ENCODE measurements around the gene UFD1. TPM values are rescaled to one million over a fixed set of nuclear protein-coding genes. Genes with fewer than 3 reads are reported as not detected.
A peak's percentile ranks its signal among the peaks of the same experiment; 100 is the strongest.

Gene UFD1
- total and polyA plus RNA-seq, 9 of the 15 experiments (the other 6 are each of a cell fraction or from before 2014, with no cell fraction given), result 238 to 645 (median 363) TPM

- FAIRE-seq, result no peak
- no peaks in the 10 kb centered on the region for H3K27me3 ChIP-seq (ENCODE audit: control insufficient read depth in 2 of 2, insufficient read depth in 2 of 2, low read length in 2 of 2)
- H3K36me3 ChIP-seq (ENCODE audit: control insufficient read depth, insufficient read depth, low read length), result peaks cover 94% of the 10 kb centered on the region
- no TSS peak for BruUV-seq (replicated peaks)
- H3K4me1 ChIP-seq (replicated peaks in 1 of 2; ENCODE audit: control insufficient read depth in 2 of 2, insufficient read depth in 2 of 2, low read length in 2 of 2), result peaks cover 24 to 25% of the 10 kb centered on the region in 2 experiments
- no peak overlapping the region for H3K4me2 ChIP-seq (ENCODE audit: insufficient read depth, low read length)
- ChIA-PET CTCF (ENCODE audit: low intra/inter-chr PET ratio) (no interaction called here), POLR2A (interaction anchor here (0.7 to 15.8 kb wide), 5 partner anchors 5 to 50 kb away, joined by 3 to 245 read pairs (median 212); partner anchors contain the start of gene HIRA)
- peaks cover 5% of the 10 kb centered on the region; the same call in 1 of the 3 replicates for H3K79me2 ChIP-seq (ENCODE audit: control insufficient read depth, insufficient read depth, low read length)
- in situ Hi-C loops (cut with MboI) (no loop called here), intact Hi-C loops (cut with micrococcal nuclease) (loop anchor here (1.0 kb wide), 1 partner anchor 17 kb away; no protein-coding TSS in a partner anchor)
- H4K20me1 ChIP-seq (replicated peaks; ENCODE audit: control insufficient read depth, insufficient read depth, low read length), result peaks cover 2% of the 10 kb centered on the region; the same call in 1 of the 2 replicates
- H3K9me1 ChIP-seq (ENCODE audit: control insufficient read depth, insufficient read depth, low read length), result peaks cover 3% of the 10 kb centered on the region
- H3K9ac ChIP-seq (ENCODE audit: insufficient read depth in 1 of 2, low read depth in 2 of 2, low read length in 2 of 2), result no peak overlapping the region
- no peak overlapping the region for H3K27ac ChIP-seq (ENCODE audit: extremely low read depth, low read depth, low read length)
- H2AFZ ChIP-seq (ENCODE audit: low read depth, low read length), result no peak overlapping the region
- no peak for DNase-seq (ENCODE audit: extremely low read depth in 1 of 4, low spot score in 3 of 4)
- no peak for ATAC-seq
- no peaks in the 10 kb centered on the region for H3K9me3 ChIP-seq (replicated peaks; ENCODE audit: control insufficient read depth, insufficient read depth, low read depth, low read length)
- 95% methylated on average over 4 of the region's 4 CpGs for WGBS (ENCODE audit: insufficient coverage, low coverage, missing lambda C conversion rate)
- H3K4me3 ChIP-seq, result no peak overlapping the region
- no peak for TF ChIP-seq ZNF175 (CRISPR knock-in tag; IDR thresholded peaks at IDR 0.05; ENCODE audit: low read depth)
- TF ChIP-seq GTF2E2 (tag; IDR thresholded peaks at IDR 0.05), result peak; percentile 36; the same call in 1 of the 2 replicates
- TF ChIP-seq TCF7L2 (IDR thresholded peaks at IDR 0.05; ENCODE audit: low read depth, low read length), result no peak
- TF ChIP-seq ZNF134 (CRISPR knock-in tag; conservative IDR thresholded peaks at IDR 0.05), result no peak
- TF ChIP-seq ZNF707 (CRISPR knock-in tag; conservative IDR thresholded peaks at IDR 0.05), result 0 out of 2 replicates have a peak, but pooled peaks have one; percentile 43
- no peak for TF ChIP-seq MTA1 (IDR thresholded peaks at IDR 0.05; ENCODE audit: borderline replicate concordance)
- TF ChIP-seq IRF9 (tag; IDR thresholded peaks at IDR 0.05), result no peak
- no peak for TF ChIP-seq KDM2B (CRISPR knock-in tag; IDR thresholded peaks at IDR 0.05)
- TF ChIP-seq KLF13 (tag; IDR thresholded peaks at IDR 0.05; ENCODE audit: borderline replicate concordance, low read depth), result no peak
- no peak for TF ChIP-seq CCNT2 (IDR thresholded peaks at IDR 0.05; ENCODE audit: borderline replicate concordance, extremely low read depth, insufficient read length, low read depth, low read length)
- no peak for TF ChIP-seq SRSF7 (optimal IDR thresholded peaks at IDR 0.05; ENCODE audit: low read depth, low read length)
- TF ChIP-seq MLX (CRISPR knock-in tag; conservative IDR thresholded peaks at IDR 0.05), result 0 out of 4 replicates have a peak, but pooled peaks of 1 of the 2 experiments have one; percentile 60
- no peak for TF ChIP-seq MTF1 (CRISPR knock-in tag; IDR thresholded peaks at IDR 0.05; ENCODE audit: borderline replicate concordance)
- TF ChIP-seq POLR2AphosphoS2 (IDR thresholded peaks at IDR 0.05; ENCODE audit: low read length), result 0 out of 2 replicates have a peak, but pooled peaks have one; percentile 23
- no peak for TF ChIP-seq HIVEP1 (CRISPR knock-in tag; IDR thresholded peaks at IDR 0.05)
- TF ChIP-seq POLR3G (IDR thresholded peaks at IDR 0.05; ENCODE audit: extremely low read depth, insufficient read length, insufficient replicate concordance), result no peak
- TF ChIP-seq, protein P1, sequence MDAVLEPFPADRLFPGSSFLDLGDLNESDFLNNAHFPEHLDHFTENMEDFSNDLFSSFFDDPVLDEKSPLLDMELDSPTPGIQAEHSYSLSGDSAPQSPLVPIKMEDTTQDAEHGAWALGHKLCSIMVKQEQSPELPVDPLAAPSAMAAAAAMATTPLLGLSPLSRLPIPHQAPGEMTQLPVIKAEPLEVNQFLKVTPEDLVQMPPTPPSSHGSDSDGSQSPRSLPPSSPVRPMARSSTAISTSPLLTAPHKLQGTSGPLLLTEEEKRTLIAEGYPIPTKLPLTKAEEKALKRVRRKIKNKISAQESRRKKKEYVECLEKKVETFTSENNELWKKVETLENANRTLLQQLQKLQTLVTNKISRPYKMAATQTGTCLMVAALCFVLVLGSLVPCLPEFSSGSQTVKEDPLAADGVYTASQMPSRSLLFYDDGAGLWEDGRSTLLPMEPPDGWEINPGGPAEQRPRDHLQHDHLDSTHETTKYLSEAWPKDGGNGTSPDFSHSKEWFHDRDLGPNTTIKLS (IDR thresholded peaks at IDR 0.05; ENCODE audit: borderline replicate concordance, low read depth), result no peak
- no peak for TF ChIP-seq MAFK (IDR thresholded peaks at IDR 0.05; ENCODE audit: low read length)
Measured at GRCh38 chr22:19402642-19403191, 76.3 kb downstream of the UFD1 start.
